Karpas-422 (cell line): ENCODE data around the gene SFXN1. TPM values are rescaled to one million over a fixed set of nuclear protein-coding genes. Genes with fewer than 3 reads are reported as not detected.

Experiments
- DNase-seq: peaks from one replicate; pipeline ENCODE4 v3.0.0-alpha.2; 2015
- H2AFZ ChIP-seq: fragments of 200-600 bp; sonication (generic); 2 replicates; pipeline ENCODE4 v1.6.1; 2014; ENCODE audit warnings: antibody characterized with exemption, low read length, mixed read lengths
- H3K27ac ChIP-seq: fragments of 200-600 bp; sonication (generic); 2 replicates; pipeline ENCODE4 v1.5.1; 2014; ENCODE audit warnings: mild to moderate bottlenecking, low read length, moderate library complexity
- H3K27me3 ChIP-seq: fragments of 200-600 bp; sonication (generic); 2 replicates; pipeline ENCODE4 v1.6.1; 2014; ENCODE audit warnings: low read length, mixed read lengths
- H3K36me3 ChIP-seq: fragments of 200-600 bp; sonication (generic); 2 replicates; pipeline ENCODE4 v1.6.1; 2014; ENCODE audit warnings: low read length, mixed read lengths; ENCODE audit not compliant: insufficient read depth
- H3K4me1 ChIP-seq: fragments of 200-600 bp; sonication (generic); 2 replicates; pipeline ENCODE4 v1.6.1; 2014; ENCODE audit warnings: mild to moderate bottlenecking, low read length, mixed read lengths
- H3K4me2 ChIP-seq: fragments of 200-600 bp; sonication (generic); 2 replicates; pipeline ENCODE4 v1.6.1; 2014; ENCODE audit warnings: low read length, low read depth, mild to moderate bottlenecking; ENCODE audit not compliant: poor library complexity, severe bottlenecking
- H3K4me3 ChIP-seq: fragments of 200-600 bp; sonication (generic); 2 replicates; pipeline ENCODE4 v1.5.1; 2014; ENCODE audit warnings: mild to moderate bottlenecking, antibody characterized with exemption, low read length, mixed read lengths
- H3K79me2 ChIP-seq: fragments of 200-600 bp; sonication (generic); 2 replicates; pipeline ENCODE4 v1.6.1; 2014; ENCODE audit warnings: mild to moderate bottlenecking, low read length, mixed read lengths
- H3K9ac ChIP-seq: fragments of 200-600 bp; sonication (generic); 2 replicates; pipeline ENCODE4 v1.6.0; 2014; ENCODE audit warnings: low read length
- H3K9me2 ChIP-seq: fragments of 200-600 bp; sonication (generic), shearing (Covaris generic); replicated peaks from 2 replicates; pipeline ENCODE4 v1.6.0; 2014; ENCODE audit warnings: mild to moderate bottlenecking, low read length, moderate library complexity; ENCODE audit not compliant: insufficient read depth
- H3K9me3 ChIP-seq: fragments of 300-700, 200-600 bp; sonication (generic); 2 replicates; pipeline ENCODE4 v1.6.1; 2014; ENCODE audit warnings: low read length, mixed read lengths
- H4K20me1 ChIP-seq: fragments of 200-600 bp; sonication (generic); 2 replicates; pipeline ENCODE4 v1.6.1; 2014; ENCODE audit warnings: mild to moderate bottlenecking, antibody characterized with exemption, low read length, low read depth; ENCODE audit not compliant: insufficient read depth
- total RNA-seq: library from RNA; depleted of rRNA; stranded (reverse); fragments of >200 nt; shearing (Covaris generic); gene quantifications from 2 replicates; pipeline ENCODE4 v1.2.3, GENCODE V29; 2014; ENCODE audit warnings: low replicate concordance

SFXN1 gene
- total RNA-seq, 1 experiment from 2014 or later, result 87.3 TPM

GRCh38 chr5:175516933-175517823, 38.8 kb downstream of the SFXN1 start:
- Histone ChIP-seq H3K4me1 (no peaks in the 10 kb centered on the region), H2AFZ (no peak overlapping the region), H3K4me2 (no peak overlapping the region), H3K9ac (no peak overlapping the region), H3K27me3 (no peaks in the 10 kb centered on the region), H3K79me2 (no peaks in the 10 kb centered on the region), H3K36me3 (peaks cover 72% of the 10 kb centered on the region), H3K4me3 (no peak overlapping the region), H4K20me1 (no peaks in the 10 kb centered on the region), H3K9me3 (no peaks in the 10 kb centered on the region), H3K9me2 (no peaks in the 10 kb centered on the region), H3K27ac (no peak overlapping the region)
- DNase-seq, result no peak

- Histone ChIP-seq H3K36me3 (peaks cover 65% of the 10 kb centered on the region), H3K79me2 (no peaks in the 10 kb centered on the region), H3K27ac (no peak overlapping the region), H3K4me1 (no peaks in the 10 kb centered on the region), H3K9ac (no peak overlapping the region), H3K9me2 (no peaks in the 10 kb centered on the region), H3K4me3 (no peak overlapping the region), H3K27me3 (no peaks in the 10 kb centered on the region), H3K9me3 (no peaks in the 10 kb centered on the region), H3K4me2 (no peak overlapping the region), H2AFZ (no peak overlapping the region), H4K20me1 (no peaks in the 10 kb centered on the region)
- no peak for DNase-seq
These were observed 39.6 kb downstream of the SFXN1 start for GRCh38 chr5:175517824-175518450.

- no peaks in the 10 kb centered on the region for H3K27me3 ChIP-seq
- DNase-seq, result no peak
- no peaks in the 10 kb centered on the region for H3K4me1 ChIP-seq
- H3K9me3 ChIP-seq, result no peaks in the 10 kb centered on the region
- H3K9ac ChIP-seq, result no peak overlapping the region
- no peak overlapping the region for H3K4me3 ChIP-seq
- H3K4me2 ChIP-seq, result no peak overlapping the region
- no peaks in the 10 kb centered on the region for H3K9me2 ChIP-seq
- H3K79me2 ChIP-seq, result no peaks in the 10 kb centered on the region
- no peak overlapping the region for H2AFZ ChIP-seq
- no peaks in the 10 kb centered on the region for H4K20me1 ChIP-seq
- H3K27ac ChIP-seq, result no peak overlapping the region
- peaks cover 61% of the 10 kb centered on the region for H3K36me3 ChIP-seq
These were observed 40.6 kb downstream of the SFXN1 start for GRCh38 chr5:175519006-175519405.

- Histone ChIP-seq H3K4me1 (no peaks in the 10 kb centered on the region), H3K4me2 (no peak overlapping the region), H3K79me2 (no peaks in the 10 kb centered on the region), H3K9ac (no peak overlapping the region), H4K20me1 (no peaks in the 10 kb centered on the region), H3K27ac (no peak overlapping the region), H3K9me3 (no peaks in the 10 kb centered on the region), H3K4me3 (no peak overlapping the region), H3K9me2 (no peaks in the 10 kb centered on the region), H3K27me3 (no peaks in the 10 kb centered on the region), H2AFZ (no peak overlapping the region), H3K36me3 (peaks cover 61% of the 10 kb centered on the region)
- DNase-seq, result no peak
These were observed 42.0 kb downstream of the SFXN1 start for GRCh38 chr5:175520321-175520720.

GRCh38 chr5:175520873-175521272, 42.5 kb downstream of the SFXN1 start:
- no peak overlapping the region for H3K4me2 ChIP-seq
- no peak for DNase-seq
- no peak overlapping the region for H3K9ac ChIP-seq
- no peaks in the 10 kb centered on the region for H3K4me1 ChIP-seq
- no peaks in the 10 kb centered on the region for H3K9me2 ChIP-seq
- no peaks in the 10 kb centered on the region for H3K79me2 ChIP-seq
- no peaks in the 10 kb centered on the region for H4K20me1 ChIP-seq
- no peaks in the 10 kb centered on the region for H3K9me3 ChIP-seq
- H3K27me3 ChIP-seq, result no peaks in the 10 kb centered on the region
- H2AFZ ChIP-seq, result no peak overlapping the region
- no peak overlapping the region for H3K27ac ChIP-seq
- H3K36me3 ChIP-seq, result peaks cover 56% of the 10 kb centered on the region
- no peak overlapping the region for H3K4me3 ChIP-seq

- Histone ChIP-seq H3K9ac (no peak overlapping the region), H3K36me3 (peaks cover 55% of the 10 kb centered on the region), H3K4me1 (no peaks in the 10 kb centered on the region), H3K27ac (no peak overlapping the region), H3K79me2 (no peaks in the 10 kb centered on the region), H3K27me3 (no peaks in the 10 kb centered on the region), H3K4me3 (no peak overlapping the region), H2AFZ (no peak overlapping the region), H3K9me2 (no peaks in the 10 kb centered on the region), H3K4me2 (no peak overlapping the region), H3K9me3 (no peaks in the 10 kb centered on the region), H4K20me1 (no peaks in the 10 kb centered on the region)
- DNase-seq, result no peak
These were observed 43.0 kb downstream of the SFXN1 start for GRCh38 chr5:175521313-175521833.

GRCh38 chr5:175523292-175523691, 44.9 kb downstream of the SFXN1 start:
- Histone ChIP-seq H3K36me3 (peaks cover 50% of the 10 kb centered on the region), H3K4me3 (no peak overlapping the region), H3K79me2 (no peaks in the 10 kb centered on the region), H3K9me2 (no peaks in the 10 kb centered on the region), H3K27ac (no peak overlapping the region), H3K4me2 (no peak overlapping the region), H4K20me1 (no peaks in the 10 kb centered on the region), H3K27me3 (no peaks in the 10 kb centered on the region), H3K9ac (no peak overlapping the region), H3K9me3 (no peaks in the 10 kb centered on the region), H2AFZ (no peak overlapping the region), H3K4me1 (no peaks in the 10 kb centered on the region)
- DNase-seq, result no peak

GRCh38 chr5:175524211-175524610, 45.9 kb downstream of the SFXN1 start:
- no peaks in the 10 kb centered on the region for H3K9me2 ChIP-seq
- H3K9ac ChIP-seq, result no peak overlapping the region
- H2AFZ ChIP-seq, result no peak overlapping the region
- no peaks in the 10 kb centered on the region for H3K79me2 ChIP-seq
- H3K4me1 ChIP-seq, result no peaks in the 10 kb centered on the region
- H3K36me3 ChIP-seq, result peaks cover 47% of the 10 kb centered on the region
- no peak overlapping the region for H3K4me3 ChIP-seq
- H3K27ac ChIP-seq, result no peak overlapping the region
- no peak overlapping the region for H3K4me2 ChIP-seq
- no peak for DNase-seq
- H3K27me3 ChIP-seq, result no peaks in the 10 kb centered on the region
- H3K9me3 ChIP-seq, result no peaks in the 10 kb centered on the region
- H4K20me1 ChIP-seq, result no peaks in the 10 kb centered on the region
